Measurements from ENCODE around the gene KLHL5.

DNA sequence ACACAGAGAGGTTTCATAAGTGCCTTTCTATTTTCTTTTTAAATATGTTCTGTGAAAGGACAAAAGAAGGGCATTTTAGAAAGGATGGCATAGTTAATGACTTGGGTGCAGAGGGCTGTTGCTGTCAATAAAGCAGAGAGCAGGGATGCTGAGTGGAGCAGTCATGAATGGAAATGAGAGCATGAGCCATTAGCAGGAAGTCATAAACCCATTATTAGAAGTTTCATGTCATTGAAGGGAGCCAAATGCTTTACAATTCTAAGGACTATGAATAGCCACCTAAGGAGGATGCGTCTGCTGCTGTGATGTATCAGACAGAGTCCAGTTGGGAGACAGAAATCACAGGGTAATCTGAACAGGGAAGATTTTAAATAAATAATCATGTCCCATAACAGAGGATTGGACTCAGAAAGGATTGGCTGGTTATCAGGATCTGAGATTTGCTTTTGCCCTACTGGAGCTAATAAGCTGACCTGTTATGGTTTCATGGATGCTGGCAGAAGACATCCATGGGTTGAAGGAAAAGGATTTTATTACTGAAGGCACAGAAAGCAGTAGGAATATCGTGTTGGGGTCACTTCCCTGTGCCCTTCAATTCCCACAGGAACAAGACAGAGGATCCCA lies 72.8 kb downstream of the KLHL5 start:
- TF ChIP-seq POLR2A (IDR thresholded peaks at IDR 0.05) = no peak
- TF ChIP-seq CTCF (IDR thresholded peaks at IDR 0.05) = no peak
